WI38 (cell line): Measurements from ENCODE around the gene PCYT1A.

ENCODE experiments used
- H3K4me3 ChIP-seq: 2 replicates; pipeline ENCODE4 v1.5.1; 2011; ENCODE audit warnings: low read depth, mild to moderate bottlenecking, control low read depth, low read length
- CTCF ChIP-seq: IDR thresholded peaks from 2 replicates; pipeline ENCODE4 v1.5.1; 2012; ENCODE audit warnings: low read depth, mild to moderate bottlenecking, control low read depth, low read length

Gene PCYT1A

GRCh38 chr3:196225086-196225485, 62.4 kb downstream of the PCYT1A start:
- no peak overlapping the region for H3K4me3 ChIP-seq
- no peak for TF ChIP-seq CTCF

GRCh38 chr3:196222876-196223595, 64.5 kb downstream of the PCYT1A start:
- H3K4me3 ChIP-seq, result no peak overlapping the region
- no peak for TF ChIP-seq CTCF

GRCh38 chr3:196220991-196221390, 66.5 kb downstream of the PCYT1A start:
- H3K4me3 ChIP-seq, result no peak overlapping the region
- TF ChIP-seq CTCF, result no peak

- TF ChIP-seq CTCF, result no peak
- no peak overlapping the region for H3K4me3 ChIP-seq
Measured at GRCh38 chr3:196220587-196220986, 66.9 kb downstream of the PCYT1A start.

GRCh38 chr3:196219970-196220311, 67.6 kb downstream of the PCYT1A start:
- no peak for TF ChIP-seq CTCF
- H3K4me3 ChIP-seq, result no peak overlapping the region

- H3K4me3 ChIP-seq, result peak overlapping the region; percentile 34
- TF ChIP-seq CTCF, result no peak
Measured at GRCh38 chr3:196219194-196219969, 68.1 kb downstream of the PCYT1A start.

GRCh38 chr3:196218155-196218712, 69.3 kb downstream of the PCYT1A start:
- TF ChIP-seq CTCF, result no peak
- no peak overlapping the region for H3K4me3 ChIP-seq
